IMR-90 (cell line): ENCODE results near the gene PTGDS. TPM values are rescaled to one million over a fixed set of nuclear protein-coding genes. Genes with fewer than 3 reads are reported as not detected.

ENCODE experiments used
- ATAC-seq: fragments of 200-7000 bp; cut with Tn5 transposase; 2 replicates; pipeline ENCODE4 v1.9.1; 2020; ENCODE audit warnings: low read depth, mild to moderate bottlenecking, moderate library complexity
- BruUV-seq: library from RNA; stranded (reverse); fragments of 400-500 nt; replicated peaks from 2 replicates; lab custom pipeline; 2021; lab: Mats Ljungman, UMichigan
- CTCF ChIA-PET: fragments of 300-600 bp; formaldehyde crosslinking; extraction: SDS; loops from one replicate; lab custom pipeline; 2021; ENCODE audit warnings: antibody characterized with exemption; lab: Yijun Ruan, JAX
- POLR2A ChIA-PET: fragments of 300-600 bp; sonication (Branson Sonifier 250); formaldehyde crosslinking; loops from one replicate; lab custom pipeline; 2022; ENCODE audit warnings: antibody characterized with exemption; ENCODE audit not compliant: unreplicated experiment; lab: Charles Lee
- DNase-seq: peaks from one replicate; pipeline ENCODE4 v3.0.0; 2013
- H2AFZ ChIP-seq: replicated peaks from 2 replicates; pipeline ENCODE3; 2013; ENCODE audit warnings: low read length, mild to moderate bottlenecking; ENCODE audit not compliant: poor library complexity
- H2AK5ac ChIP-seq: 2 replicates; pipeline ENCODE4 v1.6.1; 2013; ENCODE audit warnings: low read depth, low read length, inconsistent platforms
- H2AK9ac ChIP-seq: replicated peaks from 2 replicates; pipeline ENCODE3; 2013; ENCODE audit warnings: mild to moderate bottlenecking, low read depth, low read length, moderate library complexity; ENCODE audit not compliant: poor library complexity
- H2BK120ac ChIP-seq: 2 replicates; pipeline ENCODE4 v1.6.1; 2013; ENCODE audit warnings: low read depth, low read length, inconsistent platforms
- H2BK15ac ChIP-seq: 3 replicates; pipeline ENCODE4 v1.6.1; 2013; ENCODE audit warnings: low read depth, low read length, inconsistent platforms
- H2BK20ac ChIP-seq: 2 replicates; pipeline ENCODE4 v1.6.1; 2013; ENCODE audit warnings: low read depth, mild to moderate bottlenecking, inconsistent platforms, low read length, moderate library complexity
- H2BK5ac ChIP-seq: 2 replicates; pipeline ENCODE4 v1.6.1; 2013; ENCODE audit warnings: mild to moderate bottlenecking, low read depth, low read length, inconsistent platforms; ENCODE audit not compliant: poor library complexity, severe bottlenecking
- H3K14ac ChIP-seq: replicated peaks from 2 replicates; pipeline ENCODE4 v1.6.1; 2013; ENCODE audit warnings: low read depth, low read length, inconsistent platforms
- H3K18ac ChIP-seq: 2 replicates; pipeline ENCODE4 v1.6.1; 2013; ENCODE audit warnings: low read depth, low read length, control low read depth
- H3K23ac ChIP-seq: 2 replicates; pipeline ENCODE4 v1.6.1; 2013; ENCODE audit warnings: low read depth, low read length, inconsistent platforms
- H3K27ac ChIP-seq: 2 replicates; pipeline ENCODE4 v1.5.1; 2013; ENCODE audit warnings: mild to moderate bottlenecking, control low read depth, low read length; ENCODE audit not compliant: insufficient read depth
- H3K27me3 ChIP-seq: 2 replicates; pipeline ENCODE4 v1.6.1; 2013; ENCODE audit warnings: low read length; ENCODE audit not compliant: control insufficient read depth, insufficient read depth
- H3K36me3 ChIP-seq: 2 replicates; pipeline ENCODE4 v1.6.1; 2013; ENCODE audit warnings: low read length, mixed read lengths; ENCODE audit not compliant: control insufficient read depth, insufficient read depth
- H3K4ac ChIP-seq: 2 replicates; pipeline ENCODE4 v1.6.1; 2013; ENCODE audit warnings: low read depth, low read length, inconsistent platforms
- H3K4me1 ChIP-seq: 2 replicates; pipeline ENCODE4 v1.6.1; 2013; ENCODE audit warnings: low read length, mixed read lengths; ENCODE audit not compliant: control insufficient read depth, insufficient read depth
- H3K4me2 ChIP-seq: 2 replicates; pipeline ENCODE4 v1.6.1; 2013; ENCODE audit warnings: low read depth, mild to moderate bottlenecking, control low read depth, low read length, moderate library complexity
- H3K4me3 ChIP-seq: 2 replicates; pipeline ENCODE4 v1.5.1; 2013; ENCODE audit warnings: low read depth, mild to moderate bottlenecking, control low read depth, low read length, moderate library complexity; ENCODE audit not compliant: insufficient read depth
- H3K56ac ChIP-seq: 2 replicates; pipeline ENCODE4 v1.6.1; 2013; ENCODE audit warnings: low read length, inconsistent platforms; ENCODE audit not compliant: insufficient read depth; ENCODE audit errors: extremely low read depth
- H3K79me1 ChIP-seq, 2 experiments: 2 replicates each; pipeline ENCODE4 v1.6.1; 2013; ENCODE audit warnings: low read length in 2 of 2, inconsistent platforms in 1 of 2, low read depth in 1 of 2
- H3K9ac ChIP-seq: 2 replicates; pipeline ENCODE4 v1.6.1; 2013; ENCODE audit warnings: low read depth, low read length, control low read depth
- H3K9me1 ChIP-seq: 2 replicates; pipeline ENCODE4 v1.6.1; 2013; ENCODE audit warnings: low read length, inconsistent platforms; ENCODE audit not compliant: insufficient read depth
- H3K9me3 ChIP-seq: 2 replicates; pipeline ENCODE4 v1.6.1; 2013; ENCODE audit warnings: low read length; ENCODE audit not compliant: control insufficient read depth, insufficient read depth
- H4K20me1 ChIP-seq: 2 replicates; pipeline ENCODE4 v1.6.1; 2013; ENCODE audit warnings: low read length, inconsistent platforms; ENCODE audit not compliant: insufficient read depth
- H4K5ac ChIP-seq: 2 replicates; pipeline ENCODE4 v1.6.1; 2013; ENCODE audit warnings: mild to moderate bottlenecking, low read depth, low read length, control low read depth
- H4K8ac ChIP-seq, 2 experiments: 2 replicates each; pipeline ENCODE4 v1.6.1; 2013; ENCODE audit warnings: low read depth in 2 of 2, low read length in 2 of 2, control low read depth in 1 of 2, inconsistent platforms in 1 of 2
- H4K91ac ChIP-seq: 2 replicates; pipeline ENCODE4 v1.6.1; 2013; ENCODE audit warnings: low read depth, low read length, inconsistent platforms; ENCODE audit not compliant: insufficient read depth
- MXI1 ChIP-seq: IDR thresholded peaks from 2 replicates; pipeline ENCODE4 v1.6.1; 2012; ENCODE audit warnings: low read depth, mild to moderate bottlenecking, low read length, moderate library complexity, borderline replicate concordance
- NFE2L2 ChIP-seq: fragments of 150-350 bp; IDR thresholded peaks from 2 replicates; pipeline ENCODE4 v1.6.1; 2016; ENCODE audit warnings: low read depth, mild to moderate bottlenecking, low read length
- RCOR1 ChIP-seq: IDR thresholded peaks from 2 replicates; pipeline ENCODE4 v1.6.1; 2012; ENCODE audit warnings: mild to moderate bottlenecking, low read length, improper control_type of control experiment; ENCODE audit not compliant: insufficient replicate concordance
- WGBS, 2 experiments: methylation state at CpG; one replicate each; pipeline versions ENCODE4 v1.1.5 to v1.1.7; 2013; ENCODE audit warnings: missing lambda C conversion rate in 2 of 2; ENCODE audit not compliant: insufficient read length in 1 of 2; ENCODE audit errors: extremely low coverage in 2 of 2; 5-methylcytosine and 5-hydroxymethylcytosine counted together
- dilution Hi-C: fragments of 300-500 bp; cut with HindIII; formaldehyde crosslinking; loops from one replicate; pipeline ENCODE4 v1.14.3; 2018; ENCODE audit warnings: low sequenced_read_pairs; ENCODE audit not compliant: unreplicated experiment
- in situ Hi-C: fragments of 300-500 bp; cut with MboI; formaldehyde crosslinking; loops from 3 replicates; pipeline ENCODE4 v1.14.3; 2019; ENCODE audit warnings: low sequenced_read_pairs, inconsistent platforms, mixed read lengths
- intact Hi-C: fragments of 100-400 bp; cut with micrococcal nuclease; formaldehyde crosslinking; loops from 2 replicates; pipeline ENCODE4 v1.10.0; 2022
- polyA plus RNA-seq, 3 experiments: library from polyadenylated mRNA; depleted of rRNA; stranded (reverse); fragments of >200 nt; gene quantifications; 2 replicates each; pipeline ENCODE4 v1.2.3, GENCODE V29; 2012; ENCODE audit warnings: low replicate concordance in 1 of 3
- total RNA-seq: library from RNA; depleted of rRNA; stranded (reverse); fragments of >200 nt; gene quantifications from 2 replicates; pipeline ENCODE4 v1.2.3, GENCODE V29; 2012

The PTGDS gene
- total and polyA plus RNA-seq, 2 of the 4 experiments (the other 2 are of a cell fraction): 1.2 TPM; not detected in 1

DNA sequence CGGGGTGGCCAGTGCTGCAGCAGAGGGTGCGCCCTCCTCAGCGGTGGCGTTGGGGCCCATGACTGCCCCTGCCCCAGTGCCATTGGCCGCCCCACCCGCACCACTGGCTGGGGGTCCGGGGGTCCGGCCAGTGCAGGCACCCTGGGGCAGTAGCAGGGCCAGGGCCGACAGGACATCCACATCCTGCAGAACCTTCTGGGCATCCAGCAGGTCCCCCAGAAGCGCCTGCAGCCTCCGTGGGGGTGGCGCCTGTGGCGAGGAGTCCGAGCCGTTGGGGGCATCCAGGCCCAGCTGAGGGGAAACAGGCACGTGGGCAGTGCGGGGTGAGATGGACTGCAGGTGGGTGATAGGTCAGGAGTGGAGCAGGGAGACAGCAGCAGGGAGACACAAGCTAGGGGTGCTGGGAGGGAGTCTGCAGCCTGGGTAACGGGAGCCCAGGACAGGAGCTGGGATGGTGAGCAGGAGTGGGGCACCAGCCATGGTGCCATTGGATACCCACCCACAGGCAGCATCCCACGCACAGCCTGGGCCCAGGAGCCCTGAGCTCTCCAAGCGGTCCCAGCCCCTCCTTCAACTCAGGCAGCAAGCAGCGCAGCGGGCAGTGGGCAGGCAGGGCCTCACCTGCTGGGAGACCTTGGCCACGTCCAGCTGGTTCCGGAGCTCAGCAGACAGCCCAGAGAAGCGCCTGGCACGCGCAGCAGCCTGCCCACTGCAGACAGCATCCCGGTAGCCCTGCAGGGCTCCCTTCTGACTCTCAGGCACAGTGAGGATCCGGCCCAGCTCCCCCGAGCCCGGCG lies 43.7 kb downstream of the PTGDS start (continued):
- TF ChIP-seq MXI1: no peak
- no peak for TF ChIP-seq NFE2L2

DNA sequence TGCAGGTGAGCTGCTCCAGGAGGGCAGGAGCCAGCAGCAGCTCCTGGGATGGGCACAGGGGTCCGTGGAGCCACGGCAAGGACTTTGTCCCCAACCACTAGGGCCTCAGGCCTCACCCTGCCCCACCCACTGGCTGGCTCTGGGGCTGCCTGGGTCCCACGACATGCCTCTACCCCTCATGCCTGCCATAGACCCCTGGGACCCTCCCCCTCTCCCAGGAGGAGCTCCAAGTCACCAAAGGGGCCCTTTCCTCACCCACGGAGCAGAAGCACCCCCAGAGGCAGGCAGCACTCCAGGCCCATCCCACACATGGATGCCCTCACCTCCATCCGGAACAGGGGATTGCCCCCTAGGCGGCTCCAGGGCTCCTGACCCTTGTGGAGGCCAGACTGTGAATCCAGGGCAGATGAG lies 44.3 kb downstream of the PTGDS start:
- Histone ChIP-seq H2AFZ (no peak overlapping the region), H3K9ac (no peak overlapping the region), H3K27me3 (no peaks in the 10 kb centered on the region), H3K4ac (no peak overlapping the region), H3K23ac (no peak overlapping the region), H3K18ac (no peak overlapping the region), H3K14ac (no peak overlapping the region), H3K9me1 (peaks cover 4% of the 10 kb centered on the region; the same call in 1 of the 2 replicates), H3K4me1 (no peaks in the 10 kb centered on the region), H3K79me1 (no peaks in the 10 kb centered on the region; a peak in 1 of 4 replicates), H4K91ac (no peak overlapping the region), H3K4me3 (no peak overlapping the region), H2BK5ac (no peak overlapping the region), H2BK120ac (no peak overlapping the region), H4K20me1 (no peaks in the 10 kb centered on the region; the same call in 1 of the 2 replicates), H3K56ac (no peak overlapping the region), H4K5ac (no peak overlapping the region), H4K8ac (no peak overlapping the region), H2AK9ac (no peak overlapping the region), H3K4me2 (no peak overlapping the region), H2BK15ac (no peak overlapping the region), H2BK20ac (no peak overlapping the region), H3K27ac (no peak overlapping the region), H2AK5ac (no peak overlapping the region), H3K9me3 (no peaks in the 10 kb centered on the region), H3K36me3 (peaks cover 14% of the 10 kb centered on the region; the same call in 1 of the 2 replicates)
- dilution Hi-C loops (no loop called here), in situ Hi-C loops (no loop called here), intact Hi-C loops (no loop called here)
- ChIA-PET CTCF (no interaction called here), POLR2A (no interaction called here)
- no peak for DNase-seq
- no CpG with 5 or more reads among the region's 6 CpGs for WGBS, 2 experiments
- BruUV-seq: no TSS peak
- ATAC-seq: no peak
- TF ChIP-seq RCOR1 (no peak), MXI1 (no peak)
